ENCODE measurements around the gene UBAC2. TPM values are rescaled to one million over a fixed set of nuclear protein-coding genes. Genes with fewer than 3 reads are reported as not detected.

UBAC2 gene
- total RNA-seq, 1 experiment from 2014 or later = 45.8 TPM

- ChIA-PET POLR2A (ENCODE audit: low non-redundant PET) (interaction anchor here (0.6 kb wide), 1 partner anchor 809 kb away, joined by 3 read pairs; no protein-coding TSS in a partner anchor), CTCF (no interaction called here)
- no TSS peak for BruUV-seq (replicated peaks)
- no peaks in the 10 kb centered on the region for H3K9me3 ChIP-seq (ENCODE audit: low read depth, low read length, poor library complexity, severe bottlenecking)
- intact Hi-C loops (cut with micrococcal nuclease; ENCODE audit: unreplicated experiment) = no loop called here
- no peak overlapping the region for H3K4me3 ChIP-seq (ENCODE audit: low read depth, low read length, poor library complexity, severe bottlenecking)
- DNase-seq (ENCODE audit: low spot score) = no peak
- no peaks in the 10 kb centered on the region for H3K4me1 ChIP-seq (ENCODE audit: insufficient read depth, low read length, poor library complexity, severe bottlenecking)
- H3K27me3 ChIP-seq (replicated peaks; ENCODE audit: insufficient read depth, low read depth, low read length, poor library complexity) = no peaks in the 10 kb centered on the region
- no peak overlapping the region for H3K27ac ChIP-seq (ENCODE audit: low read depth, low read length, poor library complexity, severe bottlenecking)
- TF ChIP-seq EZH2 (IDR thresholded peaks at IDR 0.05; ENCODE audit: borderline replicate concordance, low read depth, low read length, poor library complexity, severe bottlenecking) = no peak
- H3K36me3 ChIP-seq (ENCODE audit: insufficient read depth, low read length, poor library complexity, severe bottlenecking) = no peaks in the 10 kb centered on the region
Measured at GRCh38 chr13:99299920-99300341, 99.3 kb downstream of the UBAC2 start.

GRCh38 chr13:99301056-99301838, 100.6 kb downstream of the UBAC2 start:
- ChIA-PET CTCF (no interaction called here), POLR2A (ENCODE audit: low non-redundant PET) (no interaction called here)
- H3K27me3 ChIP-seq (replicated peaks; ENCODE audit: insufficient read depth, low read depth, low read length, poor library complexity) = no peaks in the 10 kb centered on the region
- no peaks in the 10 kb centered on the region for H3K4me1 ChIP-seq (ENCODE audit: insufficient read depth, low read length, poor library complexity, severe bottlenecking)
- H3K27ac ChIP-seq (ENCODE audit: low read depth, low read length, poor library complexity, severe bottlenecking) = no peak overlapping the region
- H3K9me3 ChIP-seq (ENCODE audit: low read depth, low read length, poor library complexity, severe bottlenecking) = no peaks in the 10 kb centered on the region
- no peaks in the 10 kb centered on the region for H3K36me3 ChIP-seq (ENCODE audit: insufficient read depth, low read length, poor library complexity, severe bottlenecking)
- DNase-seq (ENCODE audit: low spot score) = no peak
- H3K4me3 ChIP-seq (ENCODE audit: low read depth, low read length, poor library complexity, severe bottlenecking) = no peak overlapping the region
- intact Hi-C loops (cut with micrococcal nuclease; ENCODE audit: unreplicated experiment) = no loop called here
- BruUV-seq (replicated peaks) = no TSS peak
- TF ChIP-seq EZH2 (IDR thresholded peaks at IDR 0.05; ENCODE audit: borderline replicate concordance, low read depth, low read length, poor library complexity, severe bottlenecking) = no peak
- TF ChIP-seq CTCF (conservative IDR thresholded peaks at IDR 0.05; ENCODE audit: low read depth, low read length) = no peak

GRCh38 chr13:99301913-99302636, 101.4 kb downstream of the UBAC2 start:
- Histone ChIP-seq H3K4me3 (ENCODE audit: low read depth, low read length, poor library complexity, severe bottlenecking) (no peak overlapping the region), H3K4me1 (ENCODE audit: insufficient read depth, low read length, poor library complexity, severe bottlenecking) (no peaks in the 10 kb centered on the region), H3K9me3 (ENCODE audit: low read depth, low read length, poor library complexity, severe bottlenecking) (no peaks in the 10 kb centered on the region), H3K27me3 (replicated peaks; ENCODE audit: insufficient read depth, low read depth, low read length, poor library complexity) (no peaks in the 10 kb centered on the region), H3K36me3 (ENCODE audit: insufficient read depth, low read length, poor library complexity, severe bottlenecking) (no peaks in the 10 kb centered on the region), H3K27ac (ENCODE audit: low read depth, low read length, poor library complexity, severe bottlenecking) (no peak overlapping the region)
- CTCF ChIA-PET = no interaction called here
- BruUV-seq (replicated peaks) = no TSS peak
- TF ChIP-seq CTCF (conservative IDR thresholded peaks at IDR 0.05; ENCODE audit: low read depth, low read length) = no peak
- no peak for TF ChIP-seq EZH2 (IDR thresholded peaks at IDR 0.05; ENCODE audit: borderline replicate concordance, low read depth, low read length, poor library complexity, severe bottlenecking)
- POLR2A ChIA-PET (ENCODE audit: low non-redundant PET) = no interaction called here
- intact Hi-C loops (cut with micrococcal nuclease; ENCODE audit: unreplicated experiment) = no loop called here
- no peak for DNase-seq (ENCODE audit: low spot score)
